ENCODE results near the gene FANCC. TPM values are rescaled to one million over a fixed set of nuclear protein-coding genes. Genes with fewer than 3 reads are reported as not detected.

FANCC gene
- total RNA-seq, 1 donor from 2014 or later: 22.9 TPM

DNA sequence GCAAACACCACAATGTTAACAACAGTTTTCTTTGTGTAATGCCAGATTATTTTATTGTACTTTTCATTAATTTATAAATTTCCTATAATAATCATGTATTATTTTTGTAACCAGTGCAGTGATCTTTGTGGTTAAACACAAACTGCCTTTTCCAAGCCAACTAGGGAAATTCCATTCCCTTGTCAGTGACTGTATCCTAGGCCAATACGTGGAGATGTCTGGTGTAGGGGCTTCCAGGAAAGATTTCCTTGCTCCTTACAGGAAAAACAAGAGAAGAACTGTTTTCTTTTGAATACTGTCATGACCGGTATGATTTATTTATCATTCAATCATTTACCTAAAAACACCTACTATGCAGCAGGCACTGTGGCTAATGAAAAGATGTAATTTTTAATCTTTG, 31.4 kb downstream of the FANCC start:
- no peaks in the 10 kb centered on the region for H3K4me1 Mint-ChIP-seq (ENCODE audit: low read depth, unreplicated experiment)
- H3K27ac Mint-ChIP-seq (ENCODE audit: unreplicated experiment): no peak overlapping the region
- H3K36me3 Mint-ChIP-seq (ENCODE audit: unreplicated experiment): peaks cover 9% of the 10 kb centered on the region
- DNase-seq: no peak
- no peaks in the 10 kb centered on the region for H3K27me3 Mint-ChIP-seq (ENCODE audit: unreplicated experiment)
- TF ChIP-seq CTCF (IDR thresholded peaks at IDR 0.05; ENCODE audit: partially characterized antibody, unreplicated experiment): no peak
- no peak overlapping the region for H3K4me3 Mint-ChIP-seq (ENCODE audit: unreplicated experiment)
- H3K9me3 Mint-ChIP-seq (ENCODE audit: unreplicated experiment): peaks cover 2% of the 10 kb centered on the region

DNA sequence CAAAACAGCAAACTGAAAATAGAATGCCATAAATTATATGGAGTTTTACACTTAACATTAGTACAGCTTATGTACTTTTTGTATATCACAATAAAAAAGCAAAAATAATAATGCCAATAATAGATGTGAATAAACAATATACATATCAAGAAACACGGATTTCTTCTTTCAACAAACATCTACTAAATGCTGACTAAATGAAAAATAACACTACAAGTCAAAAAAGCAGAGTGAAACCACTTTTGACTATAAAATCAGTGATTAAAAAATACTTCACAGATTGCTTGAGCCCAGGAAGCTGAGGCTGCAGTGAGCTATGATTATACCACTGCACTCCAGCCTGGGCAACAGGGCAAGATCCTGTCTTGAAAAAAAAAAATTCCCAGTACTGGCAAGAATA, 32.2 kb downstream of the FANCC start:
- Mint-ChIP-seq H3K9me3 (ENCODE audit: unreplicated experiment) (peaks cover 2% of the 10 kb centered on the region), H3K4me1 (ENCODE audit: low read depth, unreplicated experiment) (no peaks in the 10 kb centered on the region), H3K27ac (ENCODE audit: unreplicated experiment) (no peak overlapping the region), H3K27me3 (ENCODE audit: unreplicated experiment) (no peaks in the 10 kb centered on the region), H3K4me3 (ENCODE audit: unreplicated experiment) (no peak overlapping the region), H3K36me3 (ENCODE audit: unreplicated experiment) (peaks cover 15% of the 10 kb centered on the region)
- no peak for DNase-seq
- TF ChIP-seq CTCF (IDR thresholded peaks at IDR 0.05; ENCODE audit: partially characterized antibody, unreplicated experiment): no peak

DNA sequence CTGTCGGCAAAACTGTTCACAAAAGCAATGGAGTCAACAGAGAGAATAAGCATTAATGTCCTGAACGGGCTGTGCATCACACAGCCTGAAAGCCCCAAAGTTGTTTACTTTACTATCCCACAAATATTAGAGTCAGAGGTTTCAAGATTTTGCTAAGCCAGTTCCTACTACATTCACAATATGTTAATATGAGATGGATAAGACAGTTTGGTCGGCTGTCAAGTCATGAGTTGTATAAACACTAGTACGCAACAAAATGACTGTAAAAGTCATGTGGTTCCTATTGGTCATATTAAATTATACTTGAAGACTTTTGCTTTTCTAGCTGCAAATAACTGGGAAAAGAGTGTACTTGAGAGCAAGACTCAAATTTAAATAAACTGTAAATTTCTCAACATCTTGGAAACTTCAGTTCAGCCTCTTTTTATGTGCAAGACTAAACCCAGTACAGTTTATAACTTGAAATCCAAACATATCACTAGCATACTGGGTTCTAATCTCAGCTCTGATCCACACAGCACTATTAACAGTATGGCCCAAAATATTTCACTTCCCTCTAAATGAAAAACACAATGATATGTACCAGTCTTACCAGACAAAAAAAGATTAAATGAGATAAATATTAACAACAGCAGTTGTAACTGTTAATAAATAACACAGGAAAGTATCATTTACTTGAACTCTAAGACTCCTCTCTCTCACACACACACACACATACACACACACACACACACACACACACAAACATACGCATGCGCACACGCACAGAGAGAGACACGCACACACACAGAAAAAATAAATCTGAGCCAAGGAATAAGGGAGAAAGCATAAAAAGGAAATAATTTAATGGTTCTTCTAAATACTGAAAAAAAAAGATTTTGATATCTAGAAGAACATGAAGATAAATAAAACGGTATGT, 33.1 kb downstream of the FANCC start:
- H3K27ac Mint-ChIP-seq (ENCODE audit: unreplicated experiment): no peak overlapping the region
- H3K36me3 Mint-ChIP-seq (ENCODE audit: unreplicated experiment): peaks cover 20% of the 10 kb centered on the region
- H3K9me3 Mint-ChIP-seq (ENCODE audit: unreplicated experiment): peaks cover 2% of the 10 kb centered on the region
- no peaks in the 10 kb centered on the region for H3K27me3 Mint-ChIP-seq (ENCODE audit: unreplicated experiment)
- no peak for TF ChIP-seq CTCF (IDR thresholded peaks at IDR 0.05; ENCODE audit: partially characterized antibody, unreplicated experiment)
- H3K4me3 Mint-ChIP-seq (ENCODE audit: unreplicated experiment): no peak overlapping the region
- DNase-seq: no peak
- H3K4me1 Mint-ChIP-seq (ENCODE audit: low read depth, unreplicated experiment): no peaks in the 10 kb centered on the region

GRCh38 chr9:95283673-95284072, 33.8 kb downstream of the FANCC start:
- no peak overlapping the region for H3K27ac Mint-ChIP-seq (ENCODE audit: unreplicated experiment)
- peaks cover 2% of the 10 kb centered on the region for H3K9me3 Mint-ChIP-seq (ENCODE audit: unreplicated experiment)
- H3K4me3 Mint-ChIP-seq (ENCODE audit: unreplicated experiment): no peak overlapping the region

More at GRCh38 chr9:95283673-95284072, 33.8 kb downstream of the FANCC start:
- no peak for TF ChIP-seq CTCF (IDR thresholded peaks at IDR 0.05; ENCODE audit: partially characterized antibody, unreplicated experiment)
- Mint-ChIP-seq H3K4me1 (ENCODE audit: low read depth, unreplicated experiment) (no peaks in the 10 kb centered on the region), H3K27me3 (ENCODE audit: unreplicated experiment) (no peaks in the 10 kb centered on the region), H3K36me3 (ENCODE audit: unreplicated experiment) (peaks cover 20% of the 10 kb centered on the region)
- no peak for DNase-seq
